Measurements from ENCODE around the gene PPP2R2C.

PPP2R2C gene

DNA sequence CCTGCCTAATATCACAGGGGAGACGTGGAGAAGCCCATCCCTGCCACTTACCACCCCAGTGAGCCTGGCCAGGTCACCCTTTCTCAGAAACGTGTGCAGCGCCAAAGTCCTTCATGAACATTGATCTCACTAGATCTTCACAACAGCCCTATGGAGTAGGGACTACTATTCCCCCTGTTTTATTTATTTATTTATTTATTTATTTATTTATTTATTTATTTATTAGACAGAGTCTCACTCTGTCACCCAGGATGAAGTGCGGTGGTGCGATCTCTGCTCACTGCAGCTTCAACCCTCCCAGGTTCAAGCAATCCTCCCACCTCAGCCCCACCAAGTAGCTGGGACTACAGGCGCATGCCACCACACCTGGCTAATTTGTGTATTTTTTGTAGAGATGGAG, 61.8 kb downstream of the PPP2R2C start (continued):
- TF ChIP-seq ZNF514 (tag by site-specific recombination; IDR thresholded peaks at IDR 0.05) (no peak), ZNF548 (tag by site-specific recombination; IDR thresholded peaks at IDR 0.05) (no peak), GLIS2 (tag by site-specific recombination; IDR thresholded peaks at IDR 0.05) (no peak), IKZF3 (tag by site-specific recombination; IDR thresholded peaks at IDR 0.05) (no peak), KLF16 (tag by site-specific recombination; IDR thresholded peaks at IDR 0.05) (no peak), ZNF274 (IDR thresholded peaks at IDR 0.05; ENCODE audit: low read length) (no peak), ZNF274 (tag by site-specific recombination; IDR thresholded peaks at IDR 0.05; ENCODE audit: borderline replicate concordance) (no peak)
- TF ChIP-seq, protein P1, sequence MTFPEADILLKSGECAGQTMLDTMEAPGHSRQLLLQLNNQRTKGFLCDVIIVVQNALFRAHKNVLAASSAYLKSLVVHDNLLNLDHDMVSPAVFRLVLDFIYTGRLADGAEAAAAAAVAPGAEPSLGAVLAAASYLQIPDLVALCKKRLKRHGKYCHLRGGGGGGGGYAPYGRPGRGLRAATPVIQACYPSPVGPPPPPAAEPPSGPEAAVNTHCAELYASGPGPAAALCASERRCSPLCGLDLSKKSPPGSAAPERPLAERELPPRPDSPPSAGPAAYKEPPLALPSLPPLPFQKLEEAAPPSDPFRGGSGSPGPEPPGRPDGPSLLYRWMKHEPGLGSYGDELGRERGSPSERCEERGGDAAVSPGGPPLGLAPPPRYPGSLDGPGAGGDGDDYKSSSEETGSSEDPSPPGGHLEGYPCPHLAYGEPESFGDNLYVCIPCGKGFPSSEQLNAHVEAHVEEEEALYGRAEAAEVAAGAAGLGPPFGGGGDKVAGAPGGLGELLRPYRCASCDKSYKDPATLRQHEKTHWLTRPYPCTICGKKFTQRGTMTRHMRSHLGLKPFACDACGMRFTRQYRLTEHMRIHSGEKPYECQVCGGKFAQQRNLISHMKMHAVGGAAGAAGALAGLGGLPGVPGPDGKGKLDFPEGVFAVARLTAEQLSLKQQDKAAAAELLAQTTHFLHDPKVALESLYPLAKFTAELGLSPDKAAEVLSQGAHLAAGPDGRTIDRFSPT (tag by site-specific recombination; IDR thresholded peaks at IDR 0.05): no peak
- TF ChIP-seq, protein P2, sequence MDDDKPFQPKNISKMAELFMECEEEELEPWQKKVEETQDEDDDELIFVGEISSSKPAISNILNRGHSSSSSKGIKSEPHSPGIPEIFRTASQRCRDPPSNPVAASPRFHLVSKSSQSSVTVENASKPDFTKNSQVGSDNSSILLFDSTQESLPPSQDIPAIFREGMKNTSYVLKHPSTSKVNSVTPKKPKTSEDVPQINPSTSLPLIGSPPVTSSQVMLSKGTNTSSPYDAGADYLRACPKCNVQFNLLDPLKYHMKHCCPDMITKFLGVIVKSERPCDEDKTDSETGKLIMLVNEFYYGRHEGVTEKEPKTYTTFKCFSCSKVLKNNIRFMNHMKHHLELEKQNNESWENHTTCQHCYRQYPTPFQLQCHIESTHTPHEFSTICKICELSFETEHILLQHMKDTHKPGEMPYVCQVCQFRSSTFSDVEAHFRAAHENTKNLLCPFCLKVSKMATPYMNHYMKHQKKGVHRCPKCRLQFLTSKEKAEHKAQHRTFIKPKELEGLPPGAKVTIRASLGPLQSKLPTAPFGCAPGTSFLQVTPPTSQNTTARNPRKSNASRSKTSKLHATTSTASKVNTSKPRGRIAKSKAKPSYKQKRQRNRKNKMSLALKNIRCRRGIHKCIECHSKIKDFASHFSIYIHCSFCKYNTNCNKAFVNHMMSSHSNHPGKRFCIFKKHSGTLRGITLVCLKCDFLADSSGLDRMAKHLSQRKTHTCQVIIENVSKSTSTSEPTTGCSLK (tag by site-specific recombination; IDR thresholded peaks at IDR 0.05): no peak

DNA sequence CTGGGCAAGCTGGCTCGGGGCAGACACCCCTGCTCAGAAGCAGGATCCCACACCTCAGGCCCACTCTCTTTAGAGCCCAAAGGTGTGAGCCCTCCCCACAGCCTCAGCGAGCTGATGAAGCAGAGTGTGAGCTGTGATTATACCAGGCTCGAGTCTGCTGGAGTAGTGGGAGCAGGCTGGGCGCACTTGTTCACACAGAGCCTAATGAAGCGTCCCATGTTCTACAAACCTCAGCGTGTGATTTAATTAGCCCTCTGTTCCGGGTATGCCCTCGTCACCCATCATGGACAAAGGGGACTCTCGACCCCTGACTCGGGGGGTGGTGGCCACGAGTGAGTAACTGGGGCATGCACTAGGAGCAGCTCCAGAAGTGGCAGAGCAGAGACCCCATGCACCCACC, 62.3 kb downstream of the PPP2R2C start:
- CTCF ChIA-PET: no interaction called here
- no peak overlapping the region for H3K4me3 ChIP-seq (ENCODE audit: low read depth, low read length)
- H3K9me3 ChIP-seq (ENCODE audit: control insufficient read depth, insufficient read depth, low read depth, low read length): no peaks in the 10 kb centered on the region
- TF ChIP-seq ZNF169 (tag by site-specific recombination; IDR thresholded peaks at IDR 0.05): no peak
- TF ChIP-seq ZNF48 (tag by site-specific recombination; IDR thresholded peaks at IDR 0.05): no peak
- TF ChIP-seq, protein P3, sequence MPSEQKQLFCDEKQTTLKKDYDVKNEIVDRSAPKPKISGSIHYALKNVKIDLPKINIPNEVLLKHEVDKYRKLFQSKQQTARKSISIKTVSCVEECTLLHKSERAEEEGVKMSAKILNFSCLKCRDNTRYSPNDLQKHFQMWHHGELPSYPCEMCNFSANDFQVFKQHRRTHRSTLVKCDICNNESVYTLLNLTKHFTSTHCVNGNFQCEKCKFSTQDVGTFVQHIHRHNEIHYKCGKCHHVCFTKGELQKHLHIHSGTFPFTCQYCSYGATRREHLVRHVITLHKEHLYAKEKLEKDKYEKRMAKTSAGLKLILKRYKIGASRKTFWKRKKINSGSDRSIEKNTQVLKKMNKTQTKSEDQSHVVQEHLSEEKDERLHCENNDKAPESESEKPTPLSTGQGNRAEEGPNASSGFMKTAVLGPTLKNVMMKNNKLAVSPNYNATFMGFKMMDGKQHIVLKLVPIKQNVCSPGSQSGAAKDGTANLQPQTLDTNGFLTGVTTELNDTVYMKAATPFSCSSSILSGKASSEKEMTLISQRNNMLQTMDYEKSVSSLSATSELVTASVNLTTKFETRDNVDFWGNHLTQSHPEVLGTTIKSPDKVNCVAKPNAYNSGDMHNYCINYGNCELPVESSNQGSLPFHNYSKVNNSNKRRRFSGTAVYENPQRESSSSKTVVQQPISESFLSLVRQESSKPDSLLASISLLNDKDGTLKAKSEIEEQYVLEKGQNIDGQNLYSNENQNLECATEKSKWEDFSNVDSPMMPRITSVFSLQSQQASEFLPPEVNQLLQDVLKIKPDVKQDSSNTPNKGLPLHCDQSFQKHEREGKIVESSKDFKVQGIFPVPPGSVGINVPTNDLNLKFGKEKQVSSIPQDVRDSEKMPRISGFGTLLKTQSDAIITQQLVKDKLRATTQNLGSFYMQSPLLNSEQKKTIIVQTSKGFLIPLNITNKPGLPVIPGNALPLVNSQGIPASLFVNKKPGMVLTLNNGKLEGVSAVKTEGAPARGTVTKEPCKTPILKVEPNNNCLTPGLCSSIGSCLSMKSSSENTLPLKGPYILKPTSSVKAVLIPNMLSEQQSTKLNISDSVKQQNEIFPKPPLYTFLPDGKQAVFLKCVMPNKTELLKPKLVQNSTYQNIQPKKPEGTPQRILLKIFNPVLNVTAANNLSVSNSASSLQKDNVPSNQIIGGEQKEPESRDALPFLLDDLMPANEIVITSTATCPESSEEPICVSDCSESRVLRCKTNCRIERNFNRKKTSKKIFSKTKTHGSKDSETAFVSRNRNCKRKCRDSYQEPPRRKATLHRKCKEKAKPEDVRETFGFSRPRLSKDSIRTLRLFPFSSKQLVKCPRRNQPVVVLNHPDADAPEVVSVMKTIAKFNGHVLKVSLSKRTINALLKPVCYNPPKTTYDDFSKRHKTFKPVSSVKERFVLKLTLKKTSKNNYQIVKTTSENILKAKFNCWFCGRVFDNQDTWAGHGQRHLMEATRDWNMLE (tag by site-specific recombination; conservative IDR thresholded peaks at IDR 0.05; ENCODE audit: low read depth): no peak
- TF ChIP-seq, protein P4, sequence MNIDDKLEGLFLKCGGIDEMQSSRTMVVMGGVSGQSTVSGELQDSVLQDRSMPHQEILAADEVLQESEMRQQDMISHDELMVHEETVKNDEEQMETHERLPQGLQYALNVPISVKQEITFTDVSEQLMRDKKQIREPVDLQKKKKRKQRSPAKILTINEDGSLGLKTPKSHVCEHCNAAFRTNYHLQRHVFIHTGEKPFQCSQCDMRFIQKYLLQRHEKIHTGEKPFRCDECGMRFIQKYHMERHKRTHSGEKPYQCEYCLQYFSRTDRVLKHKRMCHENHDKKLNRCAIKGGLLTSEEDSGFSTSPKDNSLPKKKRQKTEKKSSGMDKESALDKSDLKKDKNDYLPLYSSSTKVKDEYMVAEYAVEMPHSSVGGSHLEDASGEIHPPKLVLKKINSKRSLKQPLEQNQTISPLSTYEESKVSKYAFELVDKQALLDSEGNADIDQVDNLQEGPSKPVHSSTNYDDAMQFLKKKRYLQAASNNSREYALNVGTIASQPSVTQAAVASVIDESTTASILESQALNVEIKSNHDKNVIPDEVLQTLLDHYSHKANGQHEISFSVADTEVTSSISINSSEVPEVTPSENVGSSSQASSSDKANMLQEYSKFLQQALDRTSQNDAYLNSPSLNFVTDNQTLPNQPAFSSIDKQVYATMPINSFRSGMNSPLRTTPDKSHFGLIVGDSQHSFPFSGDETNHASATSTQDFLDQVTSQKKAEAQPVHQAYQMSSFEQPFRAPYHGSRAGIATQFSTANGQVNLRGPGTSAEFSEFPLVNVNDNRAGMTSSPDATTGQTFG (tag by site-specific recombination; IDR thresholded peaks at IDR 0.05; ENCODE audit: borderline replicate concordance): no peak
- POLR2A ChIA-PET: no interaction called here
- H3K36me3 ChIP-seq (ENCODE audit: control insufficient read depth in 2 of 2, insufficient read depth in 1 of 2, low read length in 2 of 2): no peaks in the 10 kb centered on the region
- no peaks in the 10 kb centered on the region for H3K4me1 ChIP-seq (ENCODE audit: control insufficient read depth, insufficient read depth, low read length)
- no peak overlapping the region for H3K27ac ChIP-seq (ENCODE audit: extremely low read depth, low read depth, low read length)
